K562 (cell line): ENCODE data around the gene CLCNKA. TPM values are rescaled to one million over a fixed set of nuclear protein-coding genes. Genes with fewer than 3 reads are reported as not detected.
A peak's percentile ranks its signal among the peaks of the same experiment; 100 is the strongest.

Experiments used
- ATAC-seq: fragments of 200-7000 bp; cut with Tn5 transposase; 3 replicates; pipeline ENCODE4 v1.9.1; 2020; ENCODE audit warnings: moderate library complexity
- BruUV-seq: library from RNA; stranded (reverse); fragments of 400-500 nt; replicated peaks from 2 replicates; lab custom pipeline; 2021; lab: Mats Ljungman, UMichigan
- CTCF ChIA-PET: fragments of 300-600 bp; formaldehyde crosslinking; extraction: SDS; loops from one replicate; lab custom pipeline; 2021; ENCODE audit warnings: low intra/inter-chr PET ratio; lab: Yijun Ruan, JAX
- POLR2A ChIA-PET: fragments of 300-600, 350-650 bp; sonication (Branson Sonifier 250); formaldehyde crosslinking; extraction: SDS; loops from one replicate; lab custom pipeline; 2021; ENCODE audit warnings: antibody characterized with exemption, inconsistent platforms; lab: Yijun Ruan, JAX
- DNase-seq, 4 experiments: peaks; one replicate each; pipeline versions ENCODE4 v3.0.0 to v3.0.0-alpha.2; 2011 to 2018; ENCODE audit warnings: low spot score in 3 of 4, mixed read lengths in 3 of 4; ENCODE audit errors: extremely low read depth in 1 of 4
- FAIRE-seq: peaks from 2 replicates; lab custom pipeline; 2011; peaks lifted over from hg19 to GRCh38; lab: Jason Lieb, UNC
- H2AFZ ChIP-seq: 2 replicates; pipeline ENCODE4 v1.6.0; 2011; ENCODE audit warnings: low read depth, low read length, control low read depth, inconsistent platforms
- H3K27ac ChIP-seq: fragments of 200-600 bp; 3 replicates; pipeline ENCODE4 v1.8.0; 2011; ENCODE audit warnings: low read depth, mild to moderate bottlenecking, control low read depth, inconsistent platforms, low read length, moderate library complexity, mixed read lengths; ENCODE audit errors: extremely low read depth
- H3K27me3 ChIP-seq, 2 experiments: fragments of 300-600 bp in 1 of 2; 2 replicates in 1 of 2; 3 replicates in 1 of 2; pipeline versions ENCODE4 v1.6.0 to v1.8.0; 2011; ENCODE audit warnings: inconsistent platforms in 2 of 2, low read length in 2 of 2, mild to moderate bottlenecking in 1 of 2, mixed read lengths in 1 of 2, moderate library complexity in 1 of 2; ENCODE audit not compliant: control insufficient read depth in 2 of 2, insufficient read depth in 2 of 2
- H3K36me3 ChIP-seq: fragments of 300-600 bp; 3 replicates; pipeline ENCODE4 v1.8.0; 2011; ENCODE audit warnings: mild to moderate bottlenecking, low read length, inconsistent platforms; ENCODE audit not compliant: control insufficient read depth, insufficient read depth
- H3K4me1 ChIP-seq, 2 experiments: fragments of 200-600 bp in 1 of 2; replicated peaks in 1 of 2; 2 replicates in 1 of 2; 3 replicates in 1 of 2; pipeline versions ENCODE4 v1.5.1 to v1.8.0; 2011; ENCODE audit warnings: inconsistent platforms in 2 of 2, low read length in 2 of 2, mild to moderate bottlenecking in 1 of 2, mixed read lengths in 1 of 2, moderate library complexity in 1 of 2; ENCODE audit not compliant: control insufficient read depth in 2 of 2, insufficient read depth in 2 of 2
- H3K4me2 ChIP-seq: 2 replicates; pipeline ENCODE4 v1.6.1; 2011; ENCODE audit warnings: low read length, control low read depth, inconsistent platforms, mixed read lengths; ENCODE audit not compliant: insufficient read depth
- H3K4me3 ChIP-seq: fragments of 200-600 bp; sonication (generic), shearing (Covaris generic); 2 replicates; pipeline ENCODE4 v1.5.1; 2016; ENCODE audit warnings: control low read depth, inconsistent platforms
- H3K79me2 ChIP-seq: fragments of 200-600 bp; 3 replicates; pipeline ENCODE4 v1.8.0; 2011; ENCODE audit warnings: low read length, inconsistent platforms; ENCODE audit not compliant: control insufficient read depth, insufficient read depth
- H3K9ac ChIP-seq, 2 experiments: 2 replicates each; pipeline versions ENCODE4 v1.6.0 to v1.6.1; 2011; ENCODE audit warnings: low read depth in 2 of 2, low read length in 2 of 2, control low read depth in 1 of 2, inconsistent platforms in 1 of 2, mild to moderate bottlenecking in 1 of 2, mixed read lengths in 1 of 2; ENCODE audit not compliant: insufficient read depth in 1 of 2
- H3K9me1 ChIP-seq: one replicate; pipeline ENCODE4 v1.6.0; 2011; ENCODE audit warnings: inconsistent platforms, mild to moderate bottlenecking, low read length, moderate library complexity; ENCODE audit not compliant: control insufficient read depth, insufficient read depth
- H3K9me3 ChIP-seq: replicated peaks from 2 replicates; pipeline ENCODE4 v1.5.1; 2011; ENCODE audit warnings: low read depth, low read length, inconsistent platforms; ENCODE audit not compliant: control insufficient read depth, insufficient read depth
- H4K20me1 ChIP-seq: replicated peaks from 2 replicates; pipeline ENCODE4 v1.6.1; 2011; ENCODE audit warnings: low read length, inconsistent platforms, mixed read lengths; ENCODE audit not compliant: control insufficient read depth, insufficient read depth
- DIDO1 ChIP-seq: fragments of 450-650 bp; IDR thresholded peaks from 2 replicates; pipeline ENCODE4 v1.6.1; 2016; ENCODE audit warnings: low read depth, missing biosample characterization, missing genetic modification characterization
- FOXJ2 ChIP-seq: fragments of 200-800 bp; sonication (Bioruptor generic); IDR thresholded peaks from 2 replicates; pipeline ENCODE4 v1.6.1; 2016; ENCODE audit warnings: missing genetic modification characterization, missing compliant biosample characterization
- GTF3C2 ChIP-seq: IDR thresholded peaks from 3 replicates; pipeline ENCODE4 v1.6.1; 2011; ENCODE audit warnings: borderline replicate concordance, mild to moderate bottlenecking, moderate library complexity; ENCODE audit not compliant: insufficient read length; ENCODE audit errors: extremely low read depth
- HDAC8 ChIP-seq: fragments of 450-650 bp; IDR thresholded peaks from 2 replicates; pipeline ENCODE4 v1.6.1; 2016; ENCODE audit warnings: mild to moderate bottlenecking, missing genetic modification characterization, moderate library complexity, missing compliant biosample characterization
- NEUROD1 ChIP-seq: fragments of 150-350 bp; IDR thresholded peaks from 2 replicates; pipeline ENCODE4 v1.6.1; 2014; ENCODE audit warnings: borderline replicate concordance, low read length, low read depth; ENCODE audit not compliant: partially characterized antibody
- PREB ChIP-seq: sonication (generic); formaldehyde crosslinking; IDR thresholded peaks from 2 replicates; pipeline ENCODE4 v1.8.1; 2023; ENCODE audit warnings: mild to moderate bottlenecking, missing genetic modification reagents
- SMARCA5 ChIP-seq: fragments of 450-650 bp; IDR thresholded peaks from 2 replicates; pipeline ENCODE4 v1.6.1; 2016
- THAP7 ChIP-seq: fragments of 250-450 bp; sonication (Bioruptor Pico); IDR thresholded peaks from 2 replicates; pipeline ENCODE4 v1.5.0; 2021
- ZNF436 ChIP-seq: fragments of 250-450, 450-650 bp; sonication (Bioruptor Pico); formaldehyde crosslinking; IDR thresholded peaks from 2 replicates; pipeline ENCODE4 v1.7.0; 2020; ENCODE audit warnings: mild to moderate bottlenecking
- ZNF609 ChIP-seq: sonication (generic); formaldehyde crosslinking; IDR thresholded peaks from 2 replicates; pipeline ENCODE4 v1.8.1; 2023; ENCODE audit warnings: missing genetic modification reagents, mild to moderate bottlenecking, borderline replicate concordance
- WGBS: fragments of 100-300 bp; shearing (Covaris generic); methylation state at CpG from one replicate; pipeline ENCODE4 v1.1.6; 2016; ENCODE audit warnings: low coverage, mixed read lengths; ENCODE audit not compliant: insufficient coverage; ENCODE audit errors: missing lambda C conversion rate; 5-methylcytosine and 5-hydroxymethylcytosine counted together
- in situ Hi-C: fragments of 300-500 bp; cut with MboI; formaldehyde crosslinking; loops from 4 replicates; pipeline ENCODE4 v1.15.0; 2018; ENCODE audit warnings: inconsistent platforms, mixed read lengths
- intact Hi-C: fragments of 100-400 bp; cut with micrococcal nuclease; formaldehyde crosslinking; loops from 2 replicates; pipeline ENCODE4 v1.14.2; 2022
- polyA plus RNA-seq, 8 experiments: library from polyadenylated mRNA; depleted of rRNA in 4 of 8; stranded (reverse) in 5 of 8; unstranded in 3 of 8; fragments of >200 nt; fragmentation: Nextera tagmentation in 2 of 8; fragmentation: Illumina TruSeq in 1 of 8; extraction: Ambion mirVana in 2 of 8; extraction: Trizol in 1 of 8; gene quantifications; 2 replicates each; pipeline versions ENCODE4 v1.2.1 to v1.2.3, GENCODE V29; 2011 to 2014; ENCODE audit warnings: inconsistent platforms in 1 of 8, missing spikeins in 1 of 8
- total RNA-seq, 7 experiments: library from RNA; depleted of rRNA in 6 of 7; stranded (reverse); fragments of >200 nt in 6 of 7; fragmentation: Illumina TruSeq in 2 of 7; extraction: Trizol in 2 of 7; gene quantifications; 2 replicates each; pipeline versions ENCODE4 v1.2.1 to v1.2.3, GENCODE V29; 2011 to 2021; ENCODE audit warnings: low replicate concordance in 1 of 7

The CLCNKA gene
- total and polyA plus RNA-seq, 9 of the 15 experiments (the other 6 are each of a cell fraction or from before 2014, with no cell fraction given), result 0.03 to 0.37 (median 0.10) TPM; not detected in 3

GRCh38 chr1:16018749-16019643 lies 2.8 kb upstream of the CLCNKA start:
- no peak overlapping the region for H3K27ac ChIP-seq
- H3K27me3 ChIP-seq, result peaks cover 7 to 26% of the 10 kb centered on the region in 2 experiments; a peak in 3 of 5 replicates
- H4K20me1 ChIP-seq, result no peaks in the 10 kb centered on the region
- ChIA-PET POLR2A (interaction anchor here (0.6 to 1.2 kb wide), 3 partner anchors 9 to 38 kb away, joined by 3 read pairs; no protein-coding TSS in a partner anchor), CTCF (no interaction called here)
- no peaks in the 10 kb centered on the region for H3K9me1 ChIP-seq
- peak overlapping the region in 1 of 2 experiments; percentile 65; a peak in 2 of 4 replicates for H3K9ac ChIP-seq
- BruUV-seq, result no TSS peak
- intact Hi-C loops, result no loop called here
- peaks cover 13 to 65% of the 10 kb centered on the region in 2 experiments for H3K4me1 ChIP-seq
- WGBS, result 70% methylated on average over 23 of the region's 23 CpGs
- in situ Hi-C loops, result loop anchor here (10.0 kb wide), 1 partner anchor 46 kb away; no protein-coding TSS in a partner anchor
- FAIRE-seq (no peak), DNase-seq (no peak), ATAC-seq (no peak)
- H3K4me2 ChIP-seq, result no peak overlapping the region
- no peak overlapping the region for H3K4me3 ChIP-seq
- H3K79me2 ChIP-seq, result no peaks in the 10 kb centered on the region
- H3K9me3 ChIP-seq, result no peaks in the 10 kb centered on the region
- no peak overlapping the region for H2AFZ ChIP-seq
- H3K36me3 ChIP-seq, result no peaks in the 10 kb centered on the region
- TF ChIP-seq SMARCA5, result 0 out of 2 replicates have a peak, but pooled peaks have one; percentile 36
- no peak for TF ChIP-seq NEUROD1
- no peak for TF ChIP-seq HDAC8 (tag)
- TF ChIP-seq FOXJ2 (tag), result no peak
- TF ChIP-seq ZNF609 (CRISPR knock-in tag), result no peak
- no peak for TF ChIP-seq THAP7 (CRISPR knock-in tag)
- no peak for TF ChIP-seq DIDO1
- no peak for TF ChIP-seq PREB (CRISPR knock-in tag)
- TF ChIP-seq ZNF436 (CRISPR knock-in tag), result peak; percentile 59
- peak; percentile 55 for TF ChIP-seq GTF3C2
